Activated CD8-positive, alpha-beta memory T cell treated with anti-CD3 and anti-CD28 coated beads for 24 hours (primary cell): ENCODE measurements around the gene LMNTD2.

Experiments used
- DNase-seq: peaks from one replicate; pipeline ENCODE4 v3.0.0-alpha.2; 2020

LMNTD2 gene

DNA sequence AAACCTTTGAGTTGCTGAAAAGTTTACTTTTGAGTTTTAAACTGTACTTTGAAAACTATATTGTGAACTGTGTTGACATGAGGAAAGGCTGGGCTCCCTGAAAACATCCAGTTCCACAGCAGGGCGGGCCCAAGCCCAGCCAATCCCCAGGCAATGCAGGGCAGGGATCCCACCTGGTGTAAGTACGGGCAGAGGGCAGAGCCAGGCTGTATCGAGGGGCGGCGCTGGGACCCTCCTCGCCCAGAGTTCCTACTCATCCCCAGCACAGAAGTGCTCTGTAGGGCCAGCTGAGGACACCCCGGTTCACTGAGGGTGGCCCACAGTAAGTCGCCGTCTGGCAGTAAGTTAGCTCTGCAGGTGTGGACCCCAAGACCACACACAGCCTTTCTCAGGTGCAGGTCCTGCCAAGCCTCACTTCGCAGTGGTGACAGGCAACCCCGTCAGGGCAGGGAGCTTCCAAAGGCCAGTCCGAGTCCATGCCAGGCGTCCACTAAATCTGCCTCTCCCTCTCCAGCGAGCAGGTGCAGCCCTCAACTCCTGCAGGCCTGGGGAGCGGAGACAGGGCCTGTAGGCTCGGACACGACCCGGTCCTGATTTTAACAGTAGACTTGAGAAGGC, 6.6 kb upstream of the LMNTD2 start:
- DNase-seq = no peak

DNA sequence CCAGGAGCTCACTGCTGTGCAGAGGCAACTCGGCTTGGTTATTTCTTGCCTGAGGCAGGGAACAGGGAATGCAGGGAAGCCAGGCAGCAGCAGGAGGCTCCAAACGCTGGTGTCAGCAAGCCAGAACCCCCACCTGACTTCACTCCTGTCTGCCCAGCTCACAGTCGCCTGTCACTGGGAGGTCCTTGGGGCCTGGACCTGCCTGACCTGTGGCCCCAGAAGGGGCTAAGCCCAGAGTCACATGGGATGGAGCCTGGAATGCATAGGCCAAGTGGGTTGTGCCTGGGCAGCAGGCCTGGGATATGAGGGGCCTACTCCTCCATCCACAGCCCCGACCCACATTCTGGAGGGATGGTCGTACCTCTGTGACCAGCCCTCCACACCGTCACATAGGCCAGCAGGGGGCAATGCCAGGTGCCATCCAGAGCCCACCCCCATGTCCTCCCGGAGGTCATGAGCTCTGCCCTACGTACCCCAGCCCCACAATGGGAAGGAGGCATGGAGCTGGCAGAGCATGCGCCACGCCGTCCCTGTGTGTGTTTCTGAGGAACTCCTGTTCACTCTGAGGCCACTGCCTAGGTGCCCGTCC, 5.5 kb upstream of the LMNTD2 start:
- DNase-seq = no peak

DNA sequence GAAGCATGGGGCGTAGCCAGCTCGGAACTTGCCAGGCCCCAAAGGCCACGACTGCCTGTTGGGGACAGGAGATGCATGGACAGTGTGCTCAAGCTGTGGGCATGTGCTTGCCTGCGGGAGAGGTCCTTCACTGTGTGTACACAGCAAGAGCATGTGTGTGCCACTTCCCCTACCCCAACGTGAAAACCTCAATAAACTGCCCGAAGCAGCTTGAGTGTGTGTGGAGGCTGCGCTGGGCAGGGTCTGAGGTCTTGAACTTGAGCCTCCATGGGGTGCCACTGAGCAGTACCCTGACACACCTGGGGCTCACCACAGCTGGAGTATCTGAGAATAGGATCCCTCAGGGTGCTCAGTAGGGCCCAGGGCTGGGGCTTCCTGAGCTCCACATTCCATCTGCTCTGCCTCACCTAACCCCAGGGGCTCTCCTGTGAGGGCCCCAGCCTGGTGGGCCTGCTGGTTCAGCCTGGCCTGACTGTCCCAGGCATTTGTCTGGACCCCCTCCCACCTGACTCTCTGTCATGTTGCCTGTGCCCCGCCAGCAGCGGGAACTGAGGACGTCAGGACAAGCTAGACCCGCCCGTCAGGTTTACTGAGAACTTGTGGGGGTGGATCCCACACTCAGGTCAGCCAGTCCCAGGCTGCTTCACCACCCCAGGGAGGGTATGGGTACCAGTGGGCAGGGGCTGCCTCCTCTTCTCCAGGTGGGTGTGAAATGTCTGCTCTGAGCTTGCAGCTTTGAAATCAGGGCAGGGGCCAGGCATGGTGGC, 3.5 kb upstream of the LMNTD2 start:
- DNase-seq = no peak

DNA sequence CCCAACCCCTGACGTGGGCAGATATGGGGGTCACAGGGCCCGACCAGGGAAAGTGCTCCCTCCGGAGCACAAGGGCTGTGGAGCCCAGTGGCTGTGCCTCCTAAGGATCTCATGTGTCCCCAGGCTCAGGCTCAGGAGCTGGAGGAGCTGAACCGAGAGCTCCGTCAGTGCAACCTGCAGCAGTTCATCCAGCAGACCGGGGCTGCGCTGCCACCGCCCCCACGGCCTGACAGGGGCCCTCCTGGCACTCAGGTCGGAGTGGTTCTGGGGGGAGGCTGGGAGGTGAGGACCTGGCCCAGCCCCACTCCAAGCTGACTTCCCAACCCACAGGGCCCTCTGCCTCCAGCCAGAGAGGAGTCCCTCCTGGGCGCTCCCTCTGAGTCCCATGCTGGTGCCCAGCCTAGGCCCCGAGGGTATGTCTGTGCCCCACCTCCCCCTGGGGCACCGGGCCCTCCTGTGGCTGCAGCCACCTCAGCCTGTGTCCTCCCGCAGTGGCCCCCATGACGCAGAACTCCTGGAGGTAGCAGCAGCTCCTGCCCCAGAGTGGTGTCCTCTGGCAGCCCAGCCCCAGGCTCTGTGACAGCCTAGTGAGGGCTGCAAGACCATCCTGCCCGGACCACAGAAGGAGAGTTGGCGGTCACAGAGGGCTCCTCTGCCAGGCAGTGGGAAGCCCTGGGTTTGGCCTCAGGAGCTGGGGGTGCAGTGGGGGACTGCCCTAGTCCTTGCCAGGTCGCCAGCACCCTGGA, 2.7 kb upstream of the LMNTD2 start:
- DNase-seq = no peak

DNA sequence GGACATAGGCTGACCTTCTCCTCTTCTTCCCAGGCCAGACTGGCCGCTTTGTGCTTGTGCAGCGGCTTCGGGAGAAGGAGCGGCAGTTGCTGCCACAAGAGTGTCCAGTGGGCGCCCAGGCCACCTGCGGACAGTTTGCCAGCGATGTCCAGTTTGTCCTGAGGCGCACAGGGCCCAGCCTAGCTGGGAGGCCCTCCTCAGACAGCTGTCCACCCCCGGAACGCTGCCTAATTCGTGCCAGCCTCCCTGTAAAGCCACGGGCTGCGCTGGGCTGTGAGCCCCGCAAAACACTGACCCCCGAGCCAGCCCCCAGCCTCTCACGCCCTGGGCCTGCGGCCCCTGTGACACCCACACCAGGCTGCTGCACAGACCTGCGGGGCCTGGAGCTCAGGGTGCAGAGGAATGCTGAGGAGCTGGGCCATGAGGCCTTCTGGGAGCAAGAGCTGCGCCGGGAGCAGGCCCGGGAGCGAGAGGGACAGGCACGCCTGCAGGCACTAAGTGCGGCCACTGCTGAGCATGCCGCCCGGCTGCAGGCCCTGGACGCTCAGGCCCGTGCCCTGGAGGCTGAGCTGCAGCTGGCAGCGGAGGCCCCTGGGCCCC, 1.6 kb upstream of the LMNTD2 start:
- DNase-seq = no peak

DNA sequence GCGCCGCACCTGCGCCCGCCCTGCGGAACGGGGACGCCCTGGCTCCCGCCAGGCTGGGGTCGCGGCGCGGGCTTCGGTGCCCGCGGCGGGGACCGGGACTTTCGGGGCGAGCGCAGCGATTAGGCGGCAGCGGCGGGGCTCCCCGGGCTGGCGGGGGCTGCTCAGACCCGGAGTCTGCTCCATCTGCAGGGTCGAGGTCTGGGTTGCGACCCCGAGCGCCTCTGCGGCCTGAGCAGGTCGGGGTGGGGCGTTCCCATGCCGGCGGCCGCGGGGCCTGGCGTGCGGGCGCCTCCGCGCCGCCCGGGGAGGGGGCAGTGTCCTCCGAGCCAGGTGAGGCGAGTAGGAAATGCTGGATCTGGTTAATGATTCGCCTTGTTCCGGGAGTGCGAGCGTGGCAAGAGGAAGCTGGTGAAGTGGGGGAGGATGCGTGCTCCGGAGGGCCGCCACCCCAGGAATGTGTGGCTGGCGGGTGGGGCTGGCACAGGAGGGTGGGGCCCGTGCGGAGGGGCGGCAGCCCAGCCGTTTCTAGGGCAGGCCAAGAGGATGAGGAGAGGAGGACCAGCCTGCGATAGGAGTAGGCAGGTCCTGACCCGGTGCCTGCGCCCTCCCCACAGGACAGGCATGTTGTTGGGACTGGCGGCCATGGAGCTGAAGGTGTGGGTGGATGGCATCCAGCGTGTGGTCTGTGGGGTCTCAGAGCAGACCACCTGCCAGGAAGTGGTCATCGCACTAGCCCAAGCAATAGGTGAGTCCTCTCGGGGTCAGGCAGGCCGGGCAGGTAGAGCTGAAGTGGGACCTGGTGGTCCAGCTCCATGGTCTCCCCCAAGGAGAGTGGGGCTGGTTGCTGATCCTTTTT, 838 bp upstream of the LMNTD2 start:
- no peak for DNase-seq

DNA sequence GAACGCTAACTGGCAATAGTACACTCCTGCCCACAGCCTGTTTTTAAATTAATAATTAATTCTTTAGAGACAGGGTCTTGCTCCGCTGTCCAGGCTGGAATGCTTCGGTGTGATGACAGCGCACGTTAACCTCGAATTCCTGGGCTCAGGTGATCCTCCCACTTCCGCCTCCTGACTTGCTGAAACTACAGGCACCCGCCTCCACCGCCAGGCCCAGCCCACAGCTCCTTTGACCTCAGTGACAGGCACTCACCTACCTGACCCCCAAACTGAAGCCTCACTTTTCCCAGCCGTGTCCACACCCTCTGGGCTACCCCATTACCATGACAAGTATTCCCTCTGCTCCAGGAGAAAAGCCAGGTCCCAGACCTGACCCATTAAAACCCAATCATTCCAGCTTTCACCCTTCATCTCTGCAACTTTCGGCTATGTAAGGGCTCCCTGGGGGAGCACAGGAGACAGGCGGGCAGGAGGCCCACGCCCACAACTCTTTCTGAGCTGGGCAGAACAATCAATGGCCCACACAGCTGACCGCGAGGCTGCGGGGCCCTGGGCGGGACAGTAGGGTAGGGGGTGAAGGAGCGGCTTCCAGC, 730 bp downstream of the LMNTD2 start:
- no peak for DNase-seq

DNA sequence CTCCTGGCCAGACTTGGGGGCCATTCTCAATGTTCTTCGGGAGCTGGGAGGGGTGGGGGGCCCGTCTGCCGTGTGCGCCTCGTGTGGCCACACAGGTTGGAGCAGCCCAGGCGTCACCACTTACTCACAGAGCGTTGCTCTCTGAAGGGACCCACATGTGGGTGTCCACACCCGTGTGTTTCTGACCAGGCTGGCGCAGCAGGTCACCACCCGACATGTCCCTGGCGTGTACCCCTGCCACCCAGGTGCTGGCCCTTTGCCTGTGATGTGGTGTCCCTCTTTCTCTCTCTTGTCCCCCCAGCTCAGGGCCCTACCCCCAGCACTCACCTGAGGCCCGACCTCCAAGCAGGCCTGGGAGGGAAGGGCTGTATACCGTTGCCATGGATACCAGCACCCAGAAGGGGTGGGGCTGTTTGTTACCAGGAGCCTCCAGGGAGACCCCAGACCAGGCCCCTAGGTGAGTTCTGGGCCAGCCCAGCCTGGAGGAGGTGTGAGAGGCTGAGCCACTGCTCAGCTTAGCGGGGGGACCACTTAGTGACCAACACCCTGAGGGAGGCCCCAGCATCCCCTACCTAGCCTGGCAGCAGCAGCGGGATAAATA, 1.4 kb downstream of the LMNTD2 start:
- no peak for DNase-seq

DNA sequence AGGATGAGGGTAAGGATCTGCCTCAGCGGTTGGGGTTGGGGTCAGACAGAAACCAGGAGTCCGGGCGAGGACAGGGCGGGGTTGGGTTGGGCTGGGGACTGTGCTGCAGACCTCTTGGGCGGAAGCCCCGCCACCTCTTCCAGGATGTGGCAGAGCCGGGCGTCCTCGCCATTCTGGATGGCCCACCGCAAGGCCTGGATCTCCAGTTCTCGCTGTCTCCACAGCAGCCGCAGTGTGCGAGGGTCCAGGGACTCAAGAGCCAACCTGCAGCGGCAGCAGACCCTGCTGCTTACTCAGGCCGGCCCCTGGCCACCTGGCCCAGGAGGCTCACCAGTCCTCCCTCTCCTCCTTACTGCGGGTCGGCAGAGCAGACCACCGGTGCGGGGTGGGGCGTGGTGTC, 2.0 kb downstream of the LMNTD2 start:
- DNase-seq = no peak

DNA sequence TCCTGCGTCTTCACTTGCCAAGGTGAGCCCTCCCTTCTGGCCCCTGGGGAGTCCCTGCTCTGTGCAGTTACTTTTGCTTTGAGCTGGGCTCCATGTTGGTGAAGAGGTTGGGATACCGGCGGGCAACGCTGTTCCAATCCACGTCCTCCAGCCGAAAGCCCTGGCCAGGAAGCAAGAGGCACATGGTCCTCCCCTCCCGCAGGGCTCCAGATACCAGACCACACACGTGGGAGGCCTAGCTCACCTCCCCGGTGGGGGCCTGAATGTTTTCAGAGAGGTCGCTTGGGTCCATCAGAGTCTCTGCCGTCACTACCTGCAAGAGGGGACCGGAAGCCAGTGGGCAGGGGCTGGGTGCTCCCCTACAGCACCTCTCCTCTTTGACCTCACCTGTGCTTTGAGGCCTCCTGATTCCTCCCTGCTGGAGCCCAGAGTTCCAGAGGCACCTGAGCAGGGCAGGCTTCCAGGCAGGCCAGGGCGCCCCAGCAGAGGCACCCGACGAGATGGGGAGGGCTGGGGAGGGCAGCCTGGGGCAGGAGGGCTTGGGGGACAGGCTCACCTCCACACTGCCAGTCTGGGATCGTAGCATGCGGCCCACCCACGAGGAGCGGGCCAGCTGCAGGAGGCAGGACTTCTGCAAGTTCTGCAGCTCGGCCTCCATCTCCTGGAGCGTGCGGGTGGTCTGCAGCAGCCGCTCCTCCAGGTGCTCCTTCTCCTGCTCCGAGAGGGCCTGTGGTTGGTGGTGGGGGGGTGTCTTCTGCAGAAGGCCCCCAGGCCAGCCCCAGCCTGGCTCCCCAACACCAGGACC, 3.0 kb downstream of the LMNTD2 start:
- DNase-seq = no peak

DNA sequence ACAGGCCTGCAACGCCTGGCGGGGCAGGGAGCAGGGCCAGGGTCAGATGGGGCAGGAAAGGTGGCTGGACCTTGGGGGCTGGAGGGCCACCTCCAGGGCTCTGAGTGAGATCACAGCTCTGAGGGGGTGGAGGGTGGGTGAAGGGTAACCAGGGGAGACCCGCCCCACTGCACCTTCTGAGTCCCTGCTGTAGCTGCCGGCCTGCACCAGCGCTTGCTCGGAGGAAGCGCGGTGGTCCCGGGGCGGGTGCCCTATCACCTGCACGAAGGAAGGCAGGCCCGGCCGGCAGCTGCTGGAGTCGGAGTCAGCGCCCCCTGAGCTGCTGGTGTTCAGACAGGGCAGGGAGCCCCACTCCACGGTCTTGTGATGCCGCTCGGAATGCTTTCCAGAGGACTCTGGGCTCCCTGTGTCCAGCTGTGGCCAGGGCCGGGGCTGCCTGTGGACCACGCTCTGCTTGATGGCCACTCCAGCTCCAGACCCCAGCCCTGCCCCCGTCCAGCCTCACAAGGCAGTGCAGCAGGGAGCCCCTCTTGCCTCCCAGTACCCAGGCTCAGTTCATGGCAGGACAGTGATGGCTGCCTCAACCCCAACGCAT, 3.8 kb downstream of the LMNTD2 start:
- no peak for DNase-seq

DNA sequence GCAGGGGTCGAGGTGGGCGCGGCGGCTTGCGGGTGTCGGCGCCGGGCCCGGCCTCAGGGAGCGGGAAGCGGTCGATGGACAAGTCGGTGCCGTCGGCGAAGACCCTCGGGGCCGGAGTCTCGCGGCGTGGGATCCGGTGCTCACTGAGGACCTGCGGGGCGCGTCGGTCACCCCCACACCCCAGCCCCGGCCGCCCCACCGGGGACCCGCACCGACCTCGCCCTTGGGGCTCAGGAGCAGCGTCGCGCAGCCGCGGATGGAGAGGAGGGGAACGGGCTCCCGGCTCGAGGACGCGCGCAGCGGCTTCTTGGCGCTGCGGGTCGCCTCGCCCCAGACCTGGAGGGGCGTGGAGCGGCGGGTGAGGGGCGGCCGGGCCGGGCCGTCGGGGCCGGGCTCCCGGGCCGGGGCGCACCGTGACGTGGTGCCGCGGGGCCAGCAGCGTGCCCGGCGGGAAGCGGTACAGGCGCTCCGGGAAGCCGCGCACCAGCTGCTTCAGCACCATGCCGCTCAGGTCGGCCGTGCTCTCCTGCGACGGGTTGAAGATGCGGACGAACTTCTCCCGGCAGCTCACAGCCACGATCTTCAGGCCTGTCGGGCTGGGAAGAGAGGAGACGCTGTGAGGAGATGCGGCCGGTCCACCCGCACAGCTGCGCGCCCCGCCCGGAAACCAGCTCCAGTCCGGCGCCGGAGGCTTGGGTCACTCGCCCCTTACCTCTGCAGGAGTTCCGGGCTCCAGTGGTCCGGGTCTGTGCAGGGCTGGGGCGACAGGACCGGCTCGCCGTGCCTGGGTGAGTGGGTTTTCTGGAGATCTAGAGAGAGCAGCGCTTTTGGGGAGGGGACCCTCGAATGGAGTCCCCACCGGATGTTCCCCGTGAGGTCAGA, 4.5 kb downstream of the LMNTD2 start:
- DNase-seq = no peak

DNA sequence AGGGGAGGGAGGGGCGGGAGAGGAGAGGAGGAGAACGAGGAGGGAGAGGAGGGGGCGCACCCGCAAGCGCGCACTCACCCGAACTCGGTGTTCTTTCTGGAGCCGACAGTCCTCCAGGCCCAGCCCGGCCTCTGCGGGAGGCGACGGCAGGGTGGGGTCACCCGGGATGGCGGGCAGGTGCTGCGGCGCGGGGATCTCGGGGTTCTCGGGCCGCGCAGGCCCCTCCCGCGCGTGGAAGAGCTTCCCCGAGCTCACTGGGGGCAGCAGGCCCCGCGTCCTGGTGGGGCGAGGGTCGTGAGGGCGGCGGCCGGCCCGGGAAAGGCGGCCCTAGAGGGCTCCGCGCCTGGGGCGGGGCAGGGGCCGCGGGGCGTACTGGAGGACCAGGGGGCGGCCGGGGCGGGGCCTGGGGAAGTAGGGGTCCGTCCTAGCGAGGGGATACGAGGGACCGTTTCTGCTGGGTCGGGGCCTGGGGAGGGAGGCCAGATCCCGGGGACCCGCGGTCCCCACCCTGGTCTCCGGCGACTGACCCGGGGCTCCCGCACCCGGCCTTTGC, 5.2 kb downstream of the LMNTD2 start:
- no peak for DNase-seq

DNA sequence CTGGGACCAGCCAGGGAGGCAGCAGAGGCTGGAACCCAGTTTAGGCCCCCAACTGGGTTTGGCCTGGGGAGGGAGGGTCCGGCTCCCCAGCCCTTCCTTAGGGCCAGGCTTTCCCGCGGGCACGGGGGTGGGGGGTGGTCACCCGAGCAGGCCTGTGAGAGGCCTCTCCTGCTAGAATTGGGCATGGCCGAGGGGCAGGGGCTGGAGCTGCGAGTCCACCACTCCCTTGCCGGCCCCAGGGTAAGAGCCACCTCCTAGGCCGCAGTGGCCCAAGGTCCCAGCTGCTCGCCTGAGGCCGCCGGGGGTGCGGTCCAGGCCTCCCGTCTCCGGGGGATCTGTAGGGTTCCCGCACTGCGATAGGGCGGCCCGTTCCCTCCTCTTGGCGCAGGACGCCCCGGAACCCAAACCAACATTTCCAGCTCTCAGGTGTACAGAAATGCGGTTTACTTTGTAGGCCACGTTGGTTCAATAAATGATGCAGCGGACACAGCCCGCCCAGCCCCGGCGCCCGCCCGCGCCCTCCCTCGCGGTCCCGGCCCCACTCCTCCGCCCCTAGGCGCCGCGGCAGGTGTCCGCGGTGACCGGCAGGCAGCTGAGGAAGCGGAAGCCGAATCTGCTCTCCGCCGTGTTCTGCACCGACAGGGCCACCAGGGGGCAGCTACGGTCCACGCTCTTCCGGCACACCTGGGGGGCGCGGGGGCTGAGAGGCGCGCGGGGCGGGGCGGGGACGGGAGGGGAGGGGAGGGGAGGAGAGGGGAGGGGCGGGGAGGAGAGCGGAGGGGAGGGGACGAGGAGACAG, 5.9 kb downstream of the LMNTD2 start:
- DNase-seq = peak; percentile 87

DNA sequence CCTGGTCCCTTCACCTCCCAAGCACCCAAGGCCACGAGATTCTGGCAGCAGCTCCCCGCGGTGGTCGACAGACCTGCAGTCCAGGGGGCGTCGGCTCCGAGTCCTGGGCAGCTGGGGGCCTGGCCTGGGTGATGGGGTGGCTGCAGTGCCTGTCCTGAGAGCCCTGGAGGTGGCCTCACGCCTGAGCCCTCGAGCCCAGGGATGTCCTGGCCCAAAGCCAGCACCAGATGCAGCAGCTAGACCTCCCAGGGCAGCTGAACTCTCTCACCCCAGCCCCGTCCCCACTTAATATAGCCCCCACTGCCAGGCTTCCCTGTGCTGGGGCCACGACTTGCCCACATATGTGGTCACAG, 6.6 kb downstream of the LMNTD2 start:
- no peak for DNase-seq

DNA sequence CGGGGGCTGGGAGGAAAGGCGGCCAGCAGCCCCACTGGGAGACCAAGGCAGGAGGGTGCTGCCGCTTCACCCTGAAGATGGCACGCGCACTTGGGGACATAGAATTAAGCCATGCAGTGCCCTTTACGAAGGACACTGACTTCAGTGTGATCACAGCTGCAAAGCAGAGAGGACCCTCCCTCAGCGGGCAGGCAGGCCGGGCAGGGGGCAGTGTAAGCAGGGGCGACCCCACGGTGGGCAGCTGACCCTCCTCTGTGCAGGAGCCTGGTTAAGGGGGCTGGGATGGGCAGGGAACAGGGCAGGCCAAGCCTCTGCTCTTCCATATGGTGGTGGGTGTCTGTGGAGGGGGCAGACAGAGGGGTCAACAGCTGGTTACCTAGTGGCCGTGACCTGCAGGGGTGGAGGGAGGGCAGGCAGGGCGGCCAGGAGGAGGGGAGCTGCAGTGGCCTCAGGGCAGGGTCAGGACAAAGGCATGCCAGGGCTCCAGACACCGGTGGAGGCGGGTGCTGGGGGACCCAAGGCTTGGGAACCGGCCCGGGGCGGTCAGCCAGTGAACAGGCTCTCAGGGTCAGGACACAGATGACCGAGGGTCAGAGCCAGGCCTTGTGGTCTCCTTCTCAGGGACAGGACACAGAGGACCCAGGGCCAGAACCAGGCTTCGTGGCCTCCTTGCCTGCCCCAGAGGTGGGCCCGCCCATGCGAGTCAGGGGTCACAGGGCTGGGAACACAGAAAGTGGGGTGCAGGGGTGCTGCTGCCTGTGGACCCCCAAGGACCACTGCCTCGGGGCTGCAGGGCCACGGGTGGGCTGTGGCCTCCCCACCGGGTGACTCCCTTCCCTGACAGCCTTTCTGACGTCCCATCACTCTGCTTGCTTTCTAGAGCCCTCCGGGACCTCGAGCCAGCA, 7.2 kb downstream of the LMNTD2 start:
- DNase-seq = no peak

DNA sequence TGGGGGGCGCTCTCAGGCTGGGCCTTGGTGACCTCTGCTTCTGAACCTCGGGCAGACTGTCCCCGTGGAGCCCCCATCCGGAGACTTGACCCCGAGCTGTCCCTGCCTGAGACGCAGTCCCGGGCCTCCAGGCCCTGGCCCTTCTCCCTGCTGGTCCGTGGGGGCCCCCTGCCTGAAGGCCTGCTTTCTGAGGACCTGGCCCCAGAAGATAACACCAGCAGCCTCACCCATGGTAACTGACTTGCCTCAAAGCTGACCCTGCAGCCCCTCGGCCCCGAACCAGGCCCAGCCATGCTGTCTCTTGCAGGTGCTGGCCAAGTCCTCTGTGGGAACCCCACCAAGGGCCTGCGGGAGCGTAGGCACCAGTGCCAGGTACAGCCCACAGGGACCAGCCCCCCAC, 8.9 kb downstream of the LMNTD2 start:
- no peak for DNase-seq
